Mesendoderm (in vitro differentiated cells): Measurements from ENCODE around the gene ACOX1.

Experiments
- DNase-seq: peaks from one replicate; pipeline ENCODE4 v3.0.0; 2013
- H2AK5ac ChIP-seq: 2 replicates; pipeline ENCODE4 v1.6.1; 2013; ENCODE audit warnings: low read length, inconsistent platforms
- H2BK120ac ChIP-seq: 2 replicates; pipeline ENCODE4 v1.6.1; 2013; ENCODE audit warnings: low read depth, mild to moderate bottlenecking, low read length, moderate library complexity, mixed read lengths
- H2BK15ac ChIP-seq: replicated peaks from 2 replicates; pipeline ENCODE4 v1.6.1; 2013; ENCODE audit warnings: low read depth, mild to moderate bottlenecking, moderate library complexity
- H2BK5ac ChIP-seq: 2 replicates; pipeline ENCODE4 v1.6.1; 2013; ENCODE audit warnings: low read length, inconsistent platforms
- H3K18ac ChIP-seq: 2 replicates; pipeline ENCODE4 v1.6.1; 2013; ENCODE audit warnings: mild to moderate bottlenecking, low read length, mixed read lengths
- H3K23ac ChIP-seq: one replicate; pipeline ENCODE4 v1.6.1; 2013; ENCODE audit warnings: low read length
- H3K27ac ChIP-seq: 2 replicates; pipeline ENCODE4 v1.5.1; 2013; ENCODE audit warnings: low read depth, mild to moderate bottlenecking, inconsistent platforms, low read length, moderate library complexity
- H3K27me3 ChIP-seq: 2 replicates; pipeline ENCODE4 v1.6.1; 2013; ENCODE audit warnings: low read length, control low read depth, mild to moderate bottlenecking, inconsistent platforms; ENCODE audit not compliant: insufficient read depth, poor library complexity
- H3K36me3 ChIP-seq: 2 replicates; pipeline ENCODE4 v1.6.1; 2013; ENCODE audit warnings: low read length, inconsistent platforms; ENCODE audit not compliant: control insufficient read depth, insufficient read depth
- H3K4ac ChIP-seq: one replicate; pipeline ENCODE4 v1.6.1; 2013; ENCODE audit warnings: low read depth, mild to moderate bottlenecking, low read length, moderate library complexity
- H3K4me1 ChIP-seq: 2 replicates; pipeline ENCODE4 v1.6.1; 2013; ENCODE audit warnings: low read depth, low read length, inconsistent platforms; ENCODE audit not compliant: control insufficient read depth
- H3K4me2 ChIP-seq: 2 replicates; pipeline ENCODE4 v1.6.1; 2013; ENCODE audit warnings: low read length
- H3K4me3 ChIP-seq: 2 replicates; pipeline ENCODE4 v1.5.1; 2013; ENCODE audit warnings: mild to moderate bottlenecking, low read length
- H3K56ac ChIP-seq: one replicate; pipeline ENCODE4 v1.6.1; 2013; ENCODE audit warnings: low read length
- H3K79me1 ChIP-seq: 2 replicates; pipeline ENCODE4 v1.6.1; 2013; ENCODE audit warnings: low read length, inconsistent platforms
- H3K79me2 ChIP-seq: 2 replicates; pipeline ENCODE4 v1.6.1; 2013; ENCODE audit warnings: mild to moderate bottlenecking, low read length; ENCODE audit not compliant: control insufficient read depth, insufficient read depth
- H3K9ac ChIP-seq: 2 replicates; pipeline ENCODE4 v1.6.1; 2013; ENCODE audit warnings: low read length, inconsistent platforms
- H4K5ac ChIP-seq: one replicate; pipeline ENCODE4 v1.6.1; 2013; ENCODE audit warnings: low read length
- H4K8ac ChIP-seq: one replicate; pipeline ENCODE4 v1.6.1; 2013; ENCODE audit warnings: low read depth, mild to moderate bottlenecking, control low read depth, low read length, moderate library complexity
- WGBS: extraction: QIAGEN DNeasy Blood & Tissue Kit; methylation state at CpG from one replicate; pipeline ENCODE4 v1.1.7; 2013; ENCODE audit warnings: low lambda C conversion rate, missing lambda C conversion rate; ENCODE audit not compliant: insufficient coverage; ENCODE audit errors: extremely low coverage; 5-methylcytosine and 5-hydroxymethylcytosine counted together

Gene ACOX1

DNA sequence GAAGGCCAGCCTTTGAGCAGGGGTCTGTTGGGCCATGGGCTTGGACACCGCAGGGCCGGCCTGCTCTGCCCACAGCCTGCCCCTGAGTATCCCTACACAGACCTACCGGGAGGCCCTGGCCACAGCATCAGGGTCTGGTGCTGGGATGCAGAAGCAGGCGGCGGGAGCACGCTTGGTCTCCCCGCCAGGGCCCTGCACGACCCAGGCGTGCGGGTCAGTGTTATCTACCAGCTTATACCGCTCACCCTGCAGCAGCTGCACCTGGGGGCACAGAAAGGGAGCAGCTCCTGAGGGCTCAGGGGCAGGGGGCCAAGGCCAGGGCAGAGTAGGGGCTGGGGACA lies 39.3 kb upstream of the ACOX1 start:
- Histone ChIP-seq H3K36me3 (no peaks in the 10 kb centered on the region), H3K4ac (no peak overlapping the region), H3K23ac (no peak overlapping the region), H3K18ac (no peak overlapping the region), H2BK120ac (no peak overlapping the region), H4K8ac (no peak overlapping the region), H2AK5ac (no peak overlapping the region), H3K27ac (no peak overlapping the region), H3K9ac (no peak overlapping the region), H2BK5ac (no peak overlapping the region), H3K79me2 (no peaks in the 10 kb centered on the region), H2BK15ac (no peak overlapping the region), H4K5ac (no peak overlapping the region), H3K56ac (no peak overlapping the region), H3K4me3 (no peak overlapping the region), H3K79me1 (no peaks in the 10 kb centered on the region), H3K27me3 (no peaks in the 10 kb centered on the region), H3K4me1 (no peaks in the 10 kb centered on the region), H3K4me2 (no peak overlapping the region)
- no peak for DNase-seq
- WGBS: no CpG with 5 or more reads among the region's 11 CpGs

- H2BK5ac ChIP-seq: no peak overlapping the region
- no peaks in the 10 kb centered on the region for H3K36me3 ChIP-seq
- H3K56ac ChIP-seq: no peak overlapping the region
- no peak overlapping the region for H2AK5ac ChIP-seq
- no peaks in the 10 kb centered on the region for H3K79me1 ChIP-seq
- no peak overlapping the region for H3K4ac ChIP-seq
- H3K4me2 ChIP-seq: no peak overlapping the region
- no peak overlapping the region for H3K27ac ChIP-seq
- WGBS: no CpG with 5 or more reads among the region's 21 CpGs
- DNase-seq: no peak
- no peaks in the 10 kb centered on the region for H3K79me2 ChIP-seq
- H3K18ac ChIP-seq: no peak overlapping the region
- H3K4me1 ChIP-seq: no peaks in the 10 kb centered on the region
- H2BK15ac ChIP-seq: no peak overlapping the region
- H3K4me3 ChIP-seq: no peak overlapping the region
- H3K23ac ChIP-seq: no peak overlapping the region
- H4K5ac ChIP-seq: no peak overlapping the region
- no peak overlapping the region for H2BK120ac ChIP-seq
- H4K8ac ChIP-seq: no peak overlapping the region
- H3K9ac ChIP-seq: no peak overlapping the region
- no peaks in the 10 kb centered on the region for H3K27me3 ChIP-seq
These were observed 38.7 kb upstream of the ACOX1 start for GRCh38 chr17:76017481-76018339.

DNA sequence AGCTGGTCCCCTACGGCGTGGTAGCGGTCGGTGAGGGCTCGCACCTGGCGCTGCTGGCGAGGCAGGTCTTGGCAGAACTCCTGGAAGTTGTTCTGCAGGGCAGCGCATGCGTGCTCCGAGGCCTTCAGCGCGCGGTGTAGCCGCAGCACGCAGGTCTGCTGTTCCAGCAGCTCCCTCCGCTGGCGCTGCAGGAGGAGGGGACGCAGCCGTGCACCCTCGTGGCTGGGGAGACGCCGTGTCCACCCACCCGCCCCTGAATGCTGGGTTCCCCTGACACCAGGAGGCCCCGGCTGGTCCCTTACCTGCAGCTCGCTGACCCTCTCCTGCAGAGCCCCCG lies 35.9 kb upstream of the ACOX1 start:
- Histone ChIP-seq H3K56ac (no peak overlapping the region), H2AK5ac (no peak overlapping the region), H3K23ac (no peak overlapping the region), H3K4me2 (no peak overlapping the region), H2BK120ac (no peak overlapping the region), H2BK15ac (no peak overlapping the region), H3K4me1 (no peaks in the 10 kb centered on the region), H4K8ac (no peak overlapping the region), H3K79me2 (no peaks in the 10 kb centered on the region), H3K18ac (no peak overlapping the region), H3K27ac (no peak overlapping the region), H3K4ac (no peak overlapping the region), H2BK5ac (no peak overlapping the region), H3K27me3 (no peaks in the 10 kb centered on the region), H3K4me3 (no peak overlapping the region), H4K5ac (no peak overlapping the region), H3K9ac (no peak overlapping the region), H3K36me3 (no peaks in the 10 kb centered on the region), H3K79me1 (no peaks in the 10 kb centered on the region)
- no CpG with 5 or more reads among the region's 26 CpGs for WGBS
- DNase-seq: no peak

GRCh38 chr17:76014100-76014924 lies 35.3 kb upstream of the ACOX1 start:
- DNase-seq: peak; percentile 86
- no peak overlapping the region for H4K8ac ChIP-seq
- H3K4ac ChIP-seq: no peak overlapping the region
- no peak overlapping the region for H3K9ac ChIP-seq
- no CpG with 5 or more reads among the region's 19 CpGs for WGBS
- H3K56ac ChIP-seq: peak overlapping the region; percentile 52
- no peak overlapping the region for H3K18ac ChIP-seq
- no peaks in the 10 kb centered on the region for H3K36me3 ChIP-seq
- no peaks in the 10 kb centered on the region for H3K79me1 ChIP-seq
- no peak overlapping the region for H3K27ac ChIP-seq
- no peaks in the 10 kb centered on the region for H3K79me2 ChIP-seq
- H2AK5ac ChIP-seq: no peak overlapping the region
- H2BK120ac ChIP-seq: no peak overlapping the region
- no peak overlapping the region for H3K4me2 ChIP-seq
- H3K23ac ChIP-seq: no peak overlapping the region
- H3K27me3 ChIP-seq: no peaks in the 10 kb centered on the region
- H2BK5ac ChIP-seq: no peak overlapping the region
- no peak overlapping the region for H3K4me3 ChIP-seq
- H2BK15ac ChIP-seq: no peak overlapping the region
- H4K5ac ChIP-seq: no peak overlapping the region
- no peaks in the 10 kb centered on the region for H3K4me1 ChIP-seq

DNA sequence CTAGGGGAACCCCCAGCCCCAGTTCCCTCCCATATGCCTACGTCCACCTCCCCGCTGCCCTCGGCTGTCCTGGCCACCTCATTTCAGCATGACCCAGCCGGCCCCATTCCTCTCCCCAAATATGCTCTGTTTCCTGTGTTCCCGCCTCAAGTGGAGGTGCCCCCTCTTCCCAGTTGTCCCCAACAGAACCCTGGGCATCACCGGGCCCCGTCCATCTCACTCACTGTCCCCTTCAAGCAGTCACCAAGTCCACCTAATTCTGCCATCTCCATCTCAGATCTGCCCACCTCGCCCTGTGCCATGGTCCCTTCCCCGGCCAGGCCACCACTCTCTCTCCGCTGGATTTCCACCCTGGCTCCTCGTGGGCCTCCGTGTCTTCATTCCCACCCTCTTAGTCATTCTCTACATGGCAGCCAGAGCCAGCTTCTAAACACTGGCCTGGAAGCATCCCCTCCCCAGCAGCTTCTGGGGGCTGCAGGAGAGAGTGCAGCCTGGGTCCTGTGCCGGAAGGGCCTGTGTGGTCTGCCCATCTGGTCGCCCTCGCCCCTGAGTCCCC lies 34.5 kb upstream of the ACOX1 start:
- Histone ChIP-seq H3K56ac (peak overlapping the region; percentile 15), H3K9ac (no peak overlapping the region), H4K5ac (no peak overlapping the region), H4K8ac (no peak overlapping the region), H3K18ac (no peak overlapping the region), H2BK5ac (no peak overlapping the region), H3K4me3 (no peak overlapping the region), H3K27ac (no peak overlapping the region), H3K4me1 (no peaks in the 10 kb centered on the region), H3K36me3 (no peaks in the 10 kb centered on the region), H3K27me3 (no peaks in the 10 kb centered on the region), H3K4me2 (no peak overlapping the region), H3K4ac (no peak overlapping the region), H3K79me1 (no peaks in the 10 kb centered on the region), H3K23ac (no peak overlapping the region), H2BK120ac (no peak overlapping the region), H2AK5ac (no peak overlapping the region), H2BK15ac (no peak overlapping the region), H3K79me2 (no peaks in the 10 kb centered on the region)
- no peak for DNase-seq
- WGBS: no CpG with 5 or more reads among the region's 15 CpGs
